Esophagus squamous epithelium (tissue), 4 donors: ENCODE measurements around the gene SSH2.

ENCODE experiments used
- POLR2A ChIP-seq, 4 donors: fragments of 450-650 bp; IDR thresholded peaks; one replicate each; pipeline ENCODE4 v1.6.1; 2017; ENCODE audit warnings: antibody characterized with exemption in 4 of 4, mild to moderate bottlenecking in 4 of 4, moderate library complexity in 3 of 4
- TF ChIP-seq, protein P1 (sequence below), 6 experiments: fragments of 450-650 bp in 4 of 6; fragments of 200-600 bp in 2 of 6; sonication (generic) in 2 of 6; IDR thresholded peaks; one replicate each; pipeline ENCODE4 v1.5.1; 2016 to 2019; ENCODE audit warnings: antibody characterized with exemption in 6 of 6, mild to moderate bottlenecking in 4 of 6, moderate library complexity in 4 of 6

DNA sequence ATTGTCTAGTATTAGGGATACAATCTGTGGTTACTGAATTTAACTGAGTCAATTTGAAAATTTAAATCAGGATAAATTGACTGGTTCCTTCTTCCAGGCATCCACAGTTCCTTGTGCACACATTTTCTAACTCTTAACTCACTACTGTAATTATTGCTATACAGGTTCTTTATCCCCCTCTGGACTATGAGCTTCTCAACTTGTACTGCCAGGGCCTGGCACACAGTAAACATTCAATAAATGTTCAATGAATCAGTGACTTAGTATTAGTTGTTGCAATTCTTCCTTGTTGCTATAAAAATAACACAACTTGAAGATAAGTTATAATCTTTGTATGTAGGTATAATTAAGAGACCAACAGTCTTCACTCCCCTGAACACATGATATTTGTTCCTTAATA, 67.9 kb downstream of the SSH2 start:
- TF ChIP-seq, protein P1, sequence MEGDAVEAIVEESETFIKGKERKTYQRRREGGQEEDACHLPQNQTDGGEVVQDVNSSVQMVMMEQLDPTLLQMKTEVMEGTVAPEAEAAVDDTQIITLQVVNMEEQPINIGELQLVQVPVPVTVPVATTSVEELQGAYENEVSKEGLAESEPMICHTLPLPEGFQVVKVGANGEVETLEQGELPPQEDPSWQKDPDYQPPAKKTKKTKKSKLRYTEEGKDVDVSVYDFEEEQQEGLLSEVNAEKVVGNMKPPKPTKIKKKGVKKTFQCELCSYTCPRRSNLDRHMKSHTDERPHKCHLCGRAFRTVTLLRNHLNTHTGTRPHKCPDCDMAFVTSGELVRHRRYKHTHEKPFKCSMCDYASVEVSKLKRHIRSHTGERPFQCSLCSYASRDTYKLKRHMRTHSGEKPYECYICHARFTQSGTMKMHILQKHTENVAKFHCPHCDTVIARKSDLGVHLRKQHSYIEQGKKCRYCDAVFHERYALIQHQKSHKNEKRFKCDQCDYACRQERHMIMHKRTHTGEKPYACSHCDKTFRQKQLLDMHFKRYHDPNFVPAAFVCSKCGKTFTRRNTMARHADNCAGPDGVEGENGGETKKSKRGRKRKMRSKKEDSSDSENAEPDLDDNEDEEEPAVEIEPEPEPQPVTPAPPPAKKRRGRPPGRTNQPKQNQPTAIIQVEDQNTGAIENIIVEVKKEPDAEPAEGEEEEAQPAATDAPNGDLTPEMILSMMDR (IDR thresholded peaks at IDR 0.05): no peak
- no peak for TF ChIP-seq POLR2A (IDR thresholded peaks at IDR 0.05)
